ENCODE data around the gene CORO7.

The CORO7 gene

GRCh38 chr16:4318451-4318910, 97.9 kb downstream of the CORO7 start:
- TF ChIP-seq EZH2 (IDR thresholded peaks at IDR 0.05; ENCODE audit: borderline replicate concordance, low read length): no peak
- TF ChIP-seq, protein P1, sequence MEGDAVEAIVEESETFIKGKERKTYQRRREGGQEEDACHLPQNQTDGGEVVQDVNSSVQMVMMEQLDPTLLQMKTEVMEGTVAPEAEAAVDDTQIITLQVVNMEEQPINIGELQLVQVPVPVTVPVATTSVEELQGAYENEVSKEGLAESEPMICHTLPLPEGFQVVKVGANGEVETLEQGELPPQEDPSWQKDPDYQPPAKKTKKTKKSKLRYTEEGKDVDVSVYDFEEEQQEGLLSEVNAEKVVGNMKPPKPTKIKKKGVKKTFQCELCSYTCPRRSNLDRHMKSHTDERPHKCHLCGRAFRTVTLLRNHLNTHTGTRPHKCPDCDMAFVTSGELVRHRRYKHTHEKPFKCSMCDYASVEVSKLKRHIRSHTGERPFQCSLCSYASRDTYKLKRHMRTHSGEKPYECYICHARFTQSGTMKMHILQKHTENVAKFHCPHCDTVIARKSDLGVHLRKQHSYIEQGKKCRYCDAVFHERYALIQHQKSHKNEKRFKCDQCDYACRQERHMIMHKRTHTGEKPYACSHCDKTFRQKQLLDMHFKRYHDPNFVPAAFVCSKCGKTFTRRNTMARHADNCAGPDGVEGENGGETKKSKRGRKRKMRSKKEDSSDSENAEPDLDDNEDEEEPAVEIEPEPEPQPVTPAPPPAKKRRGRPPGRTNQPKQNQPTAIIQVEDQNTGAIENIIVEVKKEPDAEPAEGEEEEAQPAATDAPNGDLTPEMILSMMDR (IDR thresholded peaks at IDR 0.05; ENCODE audit: low read length): no peak
- Histone ChIP-seq H2AFZ (ENCODE audit: low read length) (no peak overlapping the region), H3F3A (ENCODE audit: insufficient read depth, low read length) (no peaks in the 10 kb centered on the region), H3K27me3 (ENCODE audit: insufficient read depth, low read length) (peaks cover 16% of the 10 kb centered on the region; the same call in 1 of the 2 replicates), H3K9ac (ENCODE audit: low read length) (no peak overlapping the region), H3K27ac (ENCODE audit: low read depth, low read length, poor library complexity, severe bottlenecking) (no peak overlapping the region), H3K4me1 (ENCODE audit: insufficient read depth, low read length, severe bottlenecking) (peaks cover 13% of the 10 kb centered on the region), H3K9me2 (ENCODE audit: low read depth, low read length) (no peaks in the 10 kb centered on the region), H3K4me2 (ENCODE audit: low read length) (no peak overlapping the region), H3K9me3 (ENCODE audit: low read length) (no peaks in the 10 kb centered on the region), H3K79me2 (ENCODE audit: insufficient read depth, low read length) (no peaks in the 10 kb centered on the region), H4K20me1 (ENCODE audit: insufficient read depth, low read length) (no peaks in the 10 kb centered on the region), H3K36me3 (ENCODE audit: insufficient read depth, low read length) (no peaks in the 10 kb centered on the region), H3K4me3 (ENCODE audit: low read depth, low read length, poor library complexity, severe bottlenecking) (no peak overlapping the region)

- Histone ChIP-seq H3K4me3 (ENCODE audit: low read depth, low read length, poor library complexity, severe bottlenecking) (no peak overlapping the region), H3K9ac (ENCODE audit: low read length) (no peak overlapping the region), H3K27me3 (ENCODE audit: insufficient read depth, low read length) (peaks cover 16% of the 10 kb centered on the region; the same call in 1 of the 2 replicates), H3K9me3 (ENCODE audit: low read length) (no peaks in the 10 kb centered on the region), H3K36me3 (ENCODE audit: insufficient read depth, low read length) (no peaks in the 10 kb centered on the region), H3K79me2 (ENCODE audit: insufficient read depth, low read length) (no peaks in the 10 kb centered on the region), H3K27ac (ENCODE audit: low read depth, low read length, poor library complexity, severe bottlenecking) (no peak overlapping the region), H4K20me1 (ENCODE audit: insufficient read depth, low read length) (no peaks in the 10 kb centered on the region), H3K9me2 (ENCODE audit: low read depth, low read length) (no peaks in the 10 kb centered on the region), H2AFZ (ENCODE audit: low read length) (no peak overlapping the region), H3F3A (ENCODE audit: insufficient read depth, low read length) (no peaks in the 10 kb centered on the region), H3K4me1 (ENCODE audit: insufficient read depth, low read length, severe bottlenecking) (peaks cover 13% of the 10 kb centered on the region), H3K4me2 (ENCODE audit: low read length) (no peak overlapping the region)
- TF ChIP-seq, protein P1 (IDR thresholded peaks at IDR 0.05; ENCODE audit: low read length): no peak
- TF ChIP-seq EZH2 (IDR thresholded peaks at IDR 0.05; ENCODE audit: borderline replicate concordance, low read length): no peak
Measured at GRCh38 chr16:4317532-4318450, 98.6 kb downstream of the CORO7 start.

GRCh38 chr16:4316864-4317531, 99.4 kb downstream of the CORO7 start:
- Histone ChIP-seq H3F3A (ENCODE audit: insufficient read depth, low read length) (no peaks in the 10 kb centered on the region), H3K4me1 (ENCODE audit: insufficient read depth, low read length, severe bottlenecking) (peaks cover 13% of the 10 kb centered on the region), H3K36me3 (ENCODE audit: insufficient read depth, low read length) (no peaks in the 10 kb centered on the region), H3K4me3 (ENCODE audit: low read depth, low read length, poor library complexity, severe bottlenecking) (no peak overlapping the region), H4K20me1 (ENCODE audit: insufficient read depth, low read length) (no peaks in the 10 kb centered on the region), H3K79me2 (ENCODE audit: insufficient read depth, low read length) (no peaks in the 10 kb centered on the region), H3K9me3 (ENCODE audit: low read length) (no peaks in the 10 kb centered on the region), H3K27ac (ENCODE audit: low read depth, low read length, poor library complexity, severe bottlenecking) (no peak overlapping the region), H3K4me2 (ENCODE audit: low read length) (no peak overlapping the region), H3K9ac (ENCODE audit: low read length) (no peak overlapping the region), H2AFZ (ENCODE audit: low read length) (no peak overlapping the region), H3K27me3 (ENCODE audit: insufficient read depth, low read length) (peaks cover 16% of the 10 kb centered on the region; the same call in 1 of the 2 replicates), H3K9me2 (ENCODE audit: low read depth, low read length) (no peaks in the 10 kb centered on the region)
- TF ChIP-seq, protein P1 (IDR thresholded peaks at IDR 0.05; ENCODE audit: low read length): no peak
- no peak for TF ChIP-seq EZH2 (IDR thresholded peaks at IDR 0.05; ENCODE audit: borderline replicate concordance, low read length)
